ENCODE measurements around the gene RAD18. TPM values are rescaled to one million over a fixed set of nuclear protein-coding genes. Genes with fewer than 3 reads are reported as not detected.

Gene RAD18
- polyA plus RNA-seq, 1 donor: 4.7 TPM

- no peak for DNase-seq (ENCODE audit: low read depth)
Observed at GRCh38 chr3:8864402-8865350, 98.6 kb downstream of the RAD18 start.

GRCh38 chr3:8863891-8864290 is 99.4 kb downstream of the RAD18 start:
- no peak for DNase-seq (ENCODE audit: low read depth)

GRCh38 chr3:8857720-8858367 is 105.4 kb downstream of the RAD18 start:
- DNase-seq (ENCODE audit: low read depth): no peak

GRCh38 chr3:8856721-8857120 is 106.6 kb downstream of the RAD18 start:
- DNase-seq (ENCODE audit: low read depth): no peak

GRCh38 chr3:8856071-8856470 is 107.2 kb downstream of the RAD18 start:
- DNase-seq (ENCODE audit: low read depth): no peak

- no peak for DNase-seq (ENCODE audit: low read depth)
Observed at GRCh38 chr3:8854656-8855055, 108.6 kb downstream of the RAD18 start.

GRCh38 chr3:8853081-8853480 is 110.2 kb downstream of the RAD18 start:
- no peak for DNase-seq (ENCODE audit: low read depth)

- DNase-seq (ENCODE audit: low read depth): no peak
Observed at GRCh38 chr3:8852511-8852910, 110.8 kb downstream of the RAD18 start.

- DNase-seq (ENCODE audit: low read depth): no peak
Observed at GRCh38 chr3:8851703-8852102, 111.6 kb downstream of the RAD18 start.

GRCh38 chr3:8848696-8849131 is 114.6 kb downstream of the RAD18 start:
- DNase-seq (ENCODE audit: low read depth): no peak

- no peak for DNase-seq (ENCODE audit: low read depth)
Observed at GRCh38 chr3:8847317-8847716, 116.0 kb downstream of the RAD18 start.

GRCh38 chr3:8846176-8846575 is 117.1 kb downstream of the RAD18 start:
- DNase-seq (ENCODE audit: low read depth): no peak

GRCh38 chr3:8845641-8846040 is 117.6 kb downstream of the RAD18 start:
- DNase-seq (ENCODE audit: low read depth): no peak

- DNase-seq (ENCODE audit: low read depth): no peak
Observed at GRCh38 chr3:8843347-8843746, 119.9 kb downstream of the RAD18 start.

GRCh38 chr3:8842293-8842692 is 121.0 kb downstream of the RAD18 start:
- no peak for DNase-seq (ENCODE audit: low read depth)

- DNase-seq (ENCODE audit: low read depth): no peak
Observed at GRCh38 chr3:8841472-8841871, 121.8 kb downstream of the RAD18 start.

- no peak for DNase-seq (ENCODE audit: low read depth)
Observed at GRCh38 chr3:8840556-8840955, 122.7 kb downstream of the RAD18 start.

- no peak for DNase-seq (ENCODE audit: low read depth)
Observed at GRCh38 chr3:8839607-8840325, 123.5 kb downstream of the RAD18 start.

GRCh38 chr3:8838765-8839423 is 124.4 kb downstream of the RAD18 start:
- no peak for DNase-seq (ENCODE audit: low read depth)

- no peak for DNase-seq (ENCODE audit: low read depth)
Observed at GRCh38 chr3:8838234-8838633, 125.0 kb downstream of the RAD18 start.

GRCh38 chr3:8837162-8837561 is 126.1 kb downstream of the RAD18 start:
- no peak for DNase-seq (ENCODE audit: low read depth)

- DNase-seq (ENCODE audit: low read depth): no peak
Observed at GRCh38 chr3:8836096-8836495, 127.2 kb downstream of the RAD18 start.

All from forelimb muscle (tissue), 1 donor.